Measurements from ENCODE around the gene EPHX1.
"Not testable (repeated sequence)": the region's sequence is repeated elsewhere in the genome, so short reads cannot be mapped to it uniquely, and the experiment has no call there.

The EPHX1 gene

DNA sequence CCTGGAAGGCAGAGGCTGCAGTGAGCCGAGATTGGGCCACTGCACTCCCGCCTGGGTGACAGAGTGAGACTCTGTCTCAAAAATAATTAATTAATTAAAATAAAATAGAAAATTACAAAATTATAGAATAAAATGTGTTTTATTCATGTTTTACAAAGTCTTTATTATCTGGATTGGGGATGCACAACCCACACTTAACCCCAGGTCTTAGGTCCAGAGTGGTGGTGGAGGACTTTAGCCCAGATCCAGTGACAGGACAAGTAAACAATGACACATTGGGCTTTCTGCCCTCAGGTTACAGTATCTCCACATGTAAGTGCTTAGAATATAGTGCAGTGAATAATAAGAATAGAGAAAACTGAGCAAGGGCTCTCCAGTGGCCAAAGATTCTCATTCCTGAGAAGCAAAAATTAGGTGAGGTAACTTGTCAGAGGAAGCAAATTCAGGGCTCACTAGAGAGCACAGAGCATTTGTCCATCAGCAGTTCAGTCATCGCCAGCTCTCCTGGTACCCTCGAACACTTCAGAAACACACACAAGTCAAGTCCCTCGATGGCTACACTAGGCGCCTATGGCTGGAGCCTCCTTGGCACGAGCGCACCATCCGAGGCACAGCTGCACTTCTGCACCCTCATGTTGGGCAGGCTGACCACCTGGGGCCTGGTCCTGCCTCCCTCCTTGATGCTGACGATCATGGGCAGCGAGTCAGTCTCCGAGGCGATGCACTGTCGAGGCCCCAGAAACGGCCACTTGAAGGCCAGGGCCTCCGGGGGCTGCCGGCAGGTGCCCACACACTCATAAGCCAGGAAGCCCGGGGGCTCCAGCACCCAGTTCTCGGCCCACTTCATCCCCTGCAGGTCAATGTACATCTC lies 76.5 kb downstream of the EPHX1 start:
- no peak overlapping the region for H3K9ac ChIP-seq (ENCODE audit: low read length)
- H3K4me1 ChIP-seq (ENCODE audit: control insufficient read depth, insufficient read depth, low read length): peaks cover 47% of the 10 kb centered on the region
- H3K9me3 ChIP-seq (ENCODE audit: control insufficient read depth, low read length): no peaks in the 10 kb centered on the region
- no peaks in the 10 kb centered on the region for H3K36me3 ChIP-seq (ENCODE audit: control insufficient read depth, insufficient read depth, low read length)
- no peak overlapping the region for H3K4me3 ChIP-seq (ENCODE audit: low read length)
- H3K27me3 ChIP-seq (ENCODE audit: control insufficient read depth, insufficient read depth, low read length): no peaks in the 10 kb centered on the region

DNA sequence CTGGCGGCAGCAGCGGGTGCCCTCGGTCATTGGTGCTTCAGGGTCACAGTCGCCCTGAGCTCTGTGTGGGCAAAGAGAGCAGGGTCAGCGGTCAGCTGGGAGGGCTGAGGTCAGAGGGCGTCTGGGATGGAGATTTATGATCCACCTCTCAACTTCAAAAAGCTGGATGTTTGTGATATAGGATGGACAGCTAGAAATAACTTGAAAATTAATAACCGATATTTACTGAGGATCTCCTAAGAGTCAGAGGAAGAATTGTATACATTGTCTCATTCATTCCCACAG lies 77.0 kb downstream of the EPHX1 start:
- no peaks in the 10 kb centered on the region for H3K27me3 ChIP-seq (ENCODE audit: control insufficient read depth, insufficient read depth, low read length)
- H3K4me1 ChIP-seq (ENCODE audit: control insufficient read depth, insufficient read depth, low read length): peaks cover 50% of the 10 kb centered on the region
- H3K9ac ChIP-seq (ENCODE audit: low read length): no peak overlapping the region
- no peak overlapping the region for H3K4me3 ChIP-seq (ENCODE audit: low read length)
- H3K9me3 ChIP-seq (ENCODE audit: control insufficient read depth, low read length): no peaks in the 10 kb centered on the region
- no peaks in the 10 kb centered on the region for H3K36me3 ChIP-seq (ENCODE audit: control insufficient read depth, insufficient read depth, low read length)

DNA sequence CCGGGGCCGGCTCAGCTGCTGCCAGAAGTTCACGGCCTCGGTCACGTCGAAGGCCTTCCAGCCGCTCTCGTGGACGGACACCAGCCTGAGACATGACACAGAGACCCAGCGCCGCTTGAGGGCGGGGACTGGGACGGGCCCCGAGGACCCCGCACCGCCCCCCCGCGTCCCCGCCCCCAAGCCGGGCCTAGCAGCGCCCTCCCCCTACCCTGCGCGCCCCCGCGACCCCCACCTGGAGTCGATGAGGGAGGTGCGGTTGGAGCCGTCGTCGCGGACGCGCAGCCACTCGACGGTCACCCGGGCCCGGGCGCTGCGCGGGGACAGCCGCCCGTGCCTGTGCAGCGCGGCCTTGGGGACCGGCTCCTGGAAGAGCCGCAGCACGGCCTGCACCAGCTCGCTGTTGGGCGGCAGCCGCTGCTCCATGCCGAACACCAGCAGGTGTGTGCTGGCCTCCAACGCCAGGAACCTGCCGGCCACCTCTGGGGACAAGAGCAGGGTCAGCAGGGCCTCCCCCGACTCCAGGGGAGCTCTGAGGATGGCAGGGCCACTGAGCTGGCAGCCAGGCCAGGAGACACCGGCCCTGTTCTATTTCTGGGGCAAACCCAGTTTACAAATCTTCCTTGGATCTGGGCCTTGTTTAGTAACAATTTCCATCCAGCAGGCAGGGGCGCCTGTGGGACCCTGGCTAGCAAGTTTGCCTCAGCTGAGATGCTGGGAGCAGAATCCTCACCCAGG lies 77.8 kb downstream of the EPHX1 start:
- H3K27me3 ChIP-seq (ENCODE audit: control insufficient read depth, insufficient read depth, low read length); H3K9ac ChIP-seq (ENCODE audit: low read length); H3K36me3 ChIP-seq (ENCODE audit: control insufficient read depth, insufficient read depth, low read length); H3K9me3 ChIP-seq (ENCODE audit: control insufficient read depth, low read length); H3K4me3 ChIP-seq (ENCODE audit: low read length): not testable (repeated sequence)
- peaks cover 53% of the 10 kb centered on the region for H3K4me1 ChIP-seq (ENCODE audit: control insufficient read depth, insufficient read depth, low read length)

DNA sequence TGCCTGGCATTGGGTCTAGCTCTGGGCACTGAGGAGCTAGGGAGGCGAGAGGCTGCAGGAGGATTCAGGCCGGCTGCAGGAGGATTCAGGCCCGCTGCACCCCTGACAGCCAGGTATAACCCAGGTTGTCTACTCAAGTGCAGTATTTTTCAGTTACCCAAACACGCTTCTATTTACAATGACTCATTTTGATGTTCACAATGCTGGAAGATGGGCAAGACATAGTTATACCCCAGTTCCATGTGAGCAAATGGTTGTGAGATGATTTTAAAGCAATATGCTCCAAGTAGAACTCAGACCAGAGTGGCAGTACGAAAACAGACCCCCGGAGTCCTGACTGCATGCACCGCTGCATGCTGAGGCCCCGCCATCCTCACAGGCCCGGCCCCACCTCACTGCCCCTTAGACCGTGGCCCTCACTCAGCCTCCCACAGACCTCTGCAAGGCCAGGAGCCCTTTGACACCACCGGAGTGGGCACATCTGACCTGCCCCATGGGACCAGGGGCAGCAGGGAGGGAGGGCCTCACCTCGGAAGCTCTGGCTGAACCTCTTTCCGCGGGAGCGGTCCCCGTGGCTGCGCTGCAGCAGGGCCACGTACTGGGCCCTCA lies 78.5 kb downstream of the EPHX1 start:
- H3K9ac ChIP-seq (ENCODE audit: low read length): no peak overlapping the region
- no peaks in the 10 kb centered on the region for H3K36me3 ChIP-seq (ENCODE audit: control insufficient read depth, insufficient read depth, low read length)
- H3K27me3 ChIP-seq (ENCODE audit: control insufficient read depth, insufficient read depth, low read length): no peaks in the 10 kb centered on the region
- no peaks in the 10 kb centered on the region for H3K9me3 ChIP-seq (ENCODE audit: control insufficient read depth, low read length)
- peaks cover 53% of the 10 kb centered on the region for H3K4me1 ChIP-seq (ENCODE audit: control insufficient read depth, insufficient read depth, low read length)
- H3K4me3 ChIP-seq (ENCODE audit: low read length): no peak overlapping the region

DNA sequence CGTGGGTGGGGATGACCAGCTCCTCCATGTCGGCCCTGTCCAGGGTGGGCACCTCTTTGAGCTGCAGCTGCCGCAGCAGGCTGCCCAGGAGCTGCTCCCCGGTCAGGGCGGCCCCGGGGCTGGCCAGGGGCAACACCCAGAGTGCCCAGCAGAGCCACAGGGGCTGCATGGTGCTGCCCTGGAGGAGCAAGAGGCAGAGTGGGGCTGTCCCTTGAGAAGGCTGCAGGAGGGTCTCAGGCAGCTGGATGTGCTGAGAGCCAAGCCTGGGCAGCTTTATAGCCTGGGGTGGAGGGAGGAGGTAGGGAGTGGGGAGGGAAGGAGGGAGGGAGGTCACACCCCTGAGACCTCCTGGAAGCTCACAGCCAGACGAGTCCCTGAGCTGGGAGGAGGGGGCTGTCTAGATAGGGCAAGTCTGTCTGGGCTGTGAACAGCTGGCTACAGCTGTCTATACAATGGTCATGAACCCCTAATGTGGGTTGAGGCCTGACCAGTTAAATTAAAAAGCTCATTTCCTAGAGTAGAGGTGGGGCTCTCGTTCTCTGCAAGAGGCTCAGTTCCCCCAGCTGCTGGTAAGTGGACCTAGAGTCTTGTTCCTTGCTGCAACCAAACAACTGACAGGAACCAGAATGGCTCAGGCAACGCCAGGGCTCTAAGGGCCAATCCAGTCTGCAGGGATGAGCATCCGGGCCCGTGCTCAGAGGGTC lies 79.1 kb downstream of the EPHX1 start, which contains the start of gene LEFTY1:
LEFTY1 (minus strand) TSS at position 249 of the 704 bp plus-strand sequence; CDS start at position 169, 80 bp downstream.
- Histone ChIP-seq H3K36me3 (ENCODE audit: control insufficient read depth, insufficient read depth, low read length) (no peaks in the 10 kb centered on the region), H3K27me3 (ENCODE audit: control insufficient read depth, insufficient read depth, low read length) (no peaks in the 10 kb centered on the region), H3K9me3 (ENCODE audit: control insufficient read depth, low read length) (no peaks in the 10 kb centered on the region), H3K9ac (ENCODE audit: low read length) (no peak within 1 kb of the TSS), H3K4me1 (ENCODE audit: control insufficient read depth, insufficient read depth, low read length) (peaks cover 47% of the 10 kb centered on the region), H3K4me3 (ENCODE audit: low read length) (no peak within 1 kb of the TSS)

DNA sequence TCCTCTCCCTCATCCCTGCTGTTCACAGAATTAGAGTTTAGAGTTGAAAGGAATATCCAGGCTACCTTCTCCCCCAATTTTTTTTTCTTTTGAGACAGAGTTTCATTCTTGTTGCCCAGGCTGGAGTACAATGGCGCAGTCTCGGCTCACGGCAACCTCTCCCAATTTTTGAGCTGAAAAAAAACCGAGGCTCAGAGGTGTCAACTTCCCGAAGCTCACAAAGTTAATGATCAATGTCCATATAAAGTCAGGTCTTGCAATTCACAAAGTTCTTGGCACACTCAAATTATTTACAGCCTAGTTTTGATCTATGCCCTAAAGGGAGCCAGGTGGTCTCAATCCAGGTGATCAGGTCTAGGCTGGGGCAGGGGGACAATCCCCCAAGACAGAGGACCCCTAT lies 79.8 kb downstream of the EPHX1 start:
- Histone ChIP-seq H3K4me1 (ENCODE audit: control insufficient read depth, insufficient read depth, low read length) (peaks cover 47% of the 10 kb centered on the region), H3K9me3 (ENCODE audit: control insufficient read depth, low read length) (no peaks in the 10 kb centered on the region), H3K4me3 (ENCODE audit: low read length) (no peak overlapping the region), H3K27me3 (ENCODE audit: control insufficient read depth, insufficient read depth, low read length) (no peaks in the 10 kb centered on the region), H3K36me3 (ENCODE audit: control insufficient read depth, insufficient read depth, low read length) (no peaks in the 10 kb centered on the region), H3K9ac (ENCODE audit: low read length) (no peak overlapping the region)

DNA sequence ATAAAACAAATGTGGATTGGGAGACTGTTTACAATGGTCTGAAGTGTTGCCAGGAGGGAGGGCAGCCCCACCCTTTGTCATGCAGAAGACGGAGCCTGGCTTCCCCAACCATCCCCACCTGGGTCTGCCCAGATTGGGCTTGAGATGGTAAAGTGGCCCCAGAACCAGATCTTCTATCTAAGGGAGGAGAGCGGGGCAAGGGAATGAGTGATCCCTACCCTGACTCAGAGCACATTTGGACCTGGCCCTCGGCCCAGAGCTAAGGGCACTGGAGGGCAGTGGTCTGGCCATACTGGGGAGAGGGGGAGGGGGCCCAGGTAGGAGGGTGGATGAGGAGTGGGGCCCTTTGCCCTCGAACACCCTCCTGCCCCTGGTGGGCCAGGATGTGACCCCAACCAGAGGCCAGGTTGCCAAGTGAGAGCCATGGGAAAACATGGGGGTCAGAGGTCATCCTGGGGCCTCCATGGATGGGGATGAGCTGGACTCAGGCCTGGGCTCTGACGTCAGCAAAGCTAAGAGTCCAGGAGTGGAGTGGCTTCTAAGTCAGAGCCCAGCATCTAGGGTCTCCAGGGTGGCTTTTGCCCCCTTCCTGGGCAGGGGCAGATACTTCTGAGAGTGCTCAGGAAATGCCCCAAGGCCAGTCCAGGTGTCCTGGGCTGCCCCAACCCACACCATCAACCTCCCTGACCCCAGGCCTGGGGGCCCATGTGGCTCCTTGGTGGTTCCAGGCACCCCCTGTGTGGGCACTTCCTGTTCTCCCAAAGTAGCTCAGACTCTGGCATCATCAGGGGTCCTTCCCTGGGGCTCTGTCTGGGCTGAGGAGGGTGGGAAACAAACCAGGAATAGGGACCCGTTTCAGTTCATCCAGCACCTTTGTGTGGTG lies 80.7 kb downstream of the EPHX1 start:
- Histone ChIP-seq H3K27me3 (ENCODE audit: control insufficient read depth, insufficient read depth, low read length) (no peaks in the 10 kb centered on the region), H3K4me1 (ENCODE audit: control insufficient read depth, insufficient read depth, low read length) (peaks cover 47% of the 10 kb centered on the region), H3K4me3 (ENCODE audit: low read length) (no peak overlapping the region), H3K36me3 (ENCODE audit: control insufficient read depth, insufficient read depth, low read length) (no peaks in the 10 kb centered on the region), H3K9me3 (ENCODE audit: control insufficient read depth, low read length) (no peaks in the 10 kb centered on the region), H3K9ac (ENCODE audit: low read length) (no peak overlapping the region)

DNA sequence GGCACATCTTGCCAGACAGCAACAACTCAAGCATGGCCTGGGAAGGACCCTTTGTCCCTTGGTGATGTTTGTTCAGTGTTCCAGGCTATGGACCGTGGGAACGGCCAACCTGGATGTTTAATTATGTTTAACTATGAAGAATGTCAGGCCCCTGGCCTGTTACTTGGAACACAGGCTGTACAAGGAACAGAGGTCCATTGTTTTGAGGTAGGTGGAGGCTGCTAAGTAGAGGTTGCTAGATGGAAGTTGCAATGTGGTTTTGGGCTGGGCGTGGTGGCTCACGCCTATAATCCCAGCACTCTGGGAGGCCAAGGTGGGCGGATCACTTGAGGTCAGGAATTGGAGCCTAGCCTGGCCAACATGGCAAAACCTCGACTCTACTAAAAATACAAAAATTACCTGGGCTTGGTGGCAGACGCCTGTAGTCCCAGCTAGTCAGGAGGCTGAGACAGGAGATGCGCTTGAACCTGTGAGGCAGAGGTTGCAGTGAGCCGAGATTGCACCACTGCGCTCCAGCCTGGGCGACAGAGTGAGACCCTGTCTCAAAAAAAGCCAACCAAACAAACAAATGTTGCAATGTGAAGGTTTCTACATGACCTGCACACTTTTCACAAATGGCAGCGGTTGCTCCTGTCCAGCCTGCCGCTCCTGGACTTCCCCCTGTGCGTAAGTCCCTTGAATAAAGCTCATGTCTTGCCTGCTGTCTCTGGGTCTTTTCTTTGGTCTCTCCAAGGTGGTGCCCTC lies 81.5 kb downstream of the EPHX1 start:
- H3K9ac ChIP-seq (ENCODE audit: low read length): no peak overlapping the region
- no peak overlapping the region for H3K4me3 ChIP-seq (ENCODE audit: low read length)
- H3K27me3 ChIP-seq (ENCODE audit: control insufficient read depth, insufficient read depth, low read length): no peaks in the 10 kb centered on the region
- H3K36me3 ChIP-seq (ENCODE audit: control insufficient read depth, insufficient read depth, low read length): no peaks in the 10 kb centered on the region
- H3K9me3 ChIP-seq (ENCODE audit: control insufficient read depth, low read length): no peaks in the 10 kb centered on the region
- H3K4me1 ChIP-seq (ENCODE audit: control insufficient read depth, insufficient read depth, low read length): peaks cover 47% of the 10 kb centered on the region

DNA sequence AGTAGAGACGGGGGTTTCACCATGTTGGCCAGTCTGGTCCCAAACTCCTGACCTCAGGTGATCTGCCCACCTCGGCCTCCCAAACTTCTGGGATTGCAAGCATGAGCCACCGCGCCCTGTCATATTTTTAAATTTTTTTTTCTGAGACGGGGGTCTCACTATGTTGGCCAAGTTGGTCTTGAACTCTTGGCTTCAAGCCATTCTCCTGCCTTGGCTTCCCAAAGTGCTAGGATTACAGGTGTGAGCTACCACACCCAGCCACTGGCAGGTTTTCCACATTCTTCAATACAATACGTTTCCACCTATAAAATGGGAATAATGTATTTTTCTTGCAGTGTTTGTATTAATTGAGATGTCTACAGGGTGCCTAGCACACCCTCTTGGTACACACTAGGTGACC lies 82.4 kb downstream of the EPHX1 start:
- Histone ChIP-seq H3K36me3 (ENCODE audit: control insufficient read depth, insufficient read depth, low read length) (no peaks in the 10 kb centered on the region), H3K4me1 (ENCODE audit: control insufficient read depth, insufficient read depth, low read length) (peaks cover 49% of the 10 kb centered on the region), H3K27me3 (ENCODE audit: control insufficient read depth, insufficient read depth, low read length) (no peaks in the 10 kb centered on the region)

More for the DNA sequence above, 82.4 kb downstream of the EPHX1 start:
- Histone ChIP-seq H3K9ac (ENCODE audit: low read length) (no peak overlapping the region), H3K9me3 (ENCODE audit: control insufficient read depth, low read length) (no peaks in the 10 kb centered on the region), H3K4me3 (ENCODE audit: low read length) (no peak overlapping the region)

Measured in mucosa of stomach (tissue), 1 donor.